Myocyte (in vitro differentiated cells): Measurements from ENCODE around the gene CDH5. TPM values are rescaled to one million over a fixed set of nuclear protein-coding genes. Genes with fewer than 3 reads are reported as not detected.
"Not testable (repeated sequence)": the region's sequence is repeated elsewhere in the genome, so short reads cannot be mapped to it uniquely, and the experiment has no call there.

Experiments used
- DNase-seq: peaks from one replicate; pipeline ENCODE4 v3.0.0-alpha.2; 2012; ENCODE audit warnings: low read depth
- total RNA-seq: library from RNA; depleted of rRNA; stranded (reverse); fragments of >200 nt; gene quantifications from 2 replicates; pipeline ENCODE4 v1.2.3, GENCODE V29; 2014

Gene CDH5
- total RNA-seq, 1 donor from 2014 or later: not detected

DNA sequence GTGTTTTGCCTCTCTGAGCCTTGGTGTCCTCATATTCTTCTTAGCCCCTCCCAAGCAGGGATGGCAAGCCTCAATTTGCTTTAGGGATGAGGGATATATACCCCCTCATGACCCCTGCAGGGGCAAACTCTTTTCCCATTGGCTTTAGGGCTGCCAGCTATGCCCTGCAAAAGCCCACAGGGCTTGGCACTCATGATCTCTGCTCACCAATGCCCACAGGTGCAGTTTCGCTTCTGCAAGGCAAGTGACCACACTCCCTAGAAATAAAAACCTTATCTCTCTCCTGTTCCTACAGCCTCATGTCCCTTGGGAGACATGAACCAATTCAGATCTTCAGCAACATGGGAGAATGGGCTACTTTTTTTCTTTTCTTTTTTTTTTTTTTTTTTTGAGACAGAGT is 69.4 kb downstream of the CDH5 start:
- DNase-seq: peak; percentile 69

- DNase-seq: no peak
Observed at GRCh38 chr16:66437391-66437945, 71.0 kb downstream of the CDH5 start.

DNA sequence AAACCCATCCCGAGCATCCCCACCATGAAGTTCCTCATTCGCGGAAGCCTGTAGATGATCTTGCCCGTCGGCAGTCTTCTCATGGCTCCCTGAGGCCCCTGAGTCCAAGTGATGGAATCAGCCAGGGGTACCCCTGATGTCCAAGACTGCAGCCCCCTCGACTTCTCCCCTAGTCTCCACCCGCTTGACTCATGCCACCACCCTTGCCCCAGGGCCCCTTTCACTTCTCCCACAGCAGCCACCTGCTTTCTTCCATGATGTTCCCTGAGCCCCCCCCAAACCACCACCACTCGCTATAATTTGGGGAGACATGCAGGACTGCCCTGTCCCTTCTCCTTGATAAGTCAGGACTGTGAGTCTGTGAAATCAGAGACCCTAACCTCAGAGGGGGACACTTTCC is 72.0 kb downstream of the CDH5 start:
- no peak for DNase-seq

GRCh38 chr16:66439051-66439730 is 72.7 kb downstream of the CDH5 start:
- no peak for DNase-seq

GRCh38 chr16:66440271-66440802 is 73.8 kb downstream of the CDH5 start:
- no peak for DNase-seq

DNA sequence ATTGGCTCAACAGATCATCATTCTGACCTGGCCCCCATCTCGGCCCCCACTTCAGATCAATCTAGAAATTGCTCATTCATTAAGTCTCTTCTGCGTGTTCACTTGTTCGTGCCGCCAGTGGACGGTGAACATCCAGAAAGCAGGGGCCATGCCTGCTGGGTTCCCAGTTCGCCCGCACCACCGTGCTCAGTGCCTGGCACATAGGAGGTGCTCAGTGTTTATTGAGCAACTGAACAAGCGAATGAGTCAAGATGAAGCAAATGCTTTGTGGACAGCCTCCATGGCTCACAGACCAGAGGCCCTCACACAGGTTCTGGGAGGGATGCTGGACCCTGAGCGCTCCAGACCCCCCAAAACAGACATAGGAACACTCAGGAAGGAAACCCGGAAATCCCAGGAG is 74.5 kb downstream of the CDH5 start:
- DNase-seq: no peak

- no peak for DNase-seq
Observed at GRCh38 chr16:66441586-66442375, 75.3 kb downstream of the CDH5 start.

DNA sequence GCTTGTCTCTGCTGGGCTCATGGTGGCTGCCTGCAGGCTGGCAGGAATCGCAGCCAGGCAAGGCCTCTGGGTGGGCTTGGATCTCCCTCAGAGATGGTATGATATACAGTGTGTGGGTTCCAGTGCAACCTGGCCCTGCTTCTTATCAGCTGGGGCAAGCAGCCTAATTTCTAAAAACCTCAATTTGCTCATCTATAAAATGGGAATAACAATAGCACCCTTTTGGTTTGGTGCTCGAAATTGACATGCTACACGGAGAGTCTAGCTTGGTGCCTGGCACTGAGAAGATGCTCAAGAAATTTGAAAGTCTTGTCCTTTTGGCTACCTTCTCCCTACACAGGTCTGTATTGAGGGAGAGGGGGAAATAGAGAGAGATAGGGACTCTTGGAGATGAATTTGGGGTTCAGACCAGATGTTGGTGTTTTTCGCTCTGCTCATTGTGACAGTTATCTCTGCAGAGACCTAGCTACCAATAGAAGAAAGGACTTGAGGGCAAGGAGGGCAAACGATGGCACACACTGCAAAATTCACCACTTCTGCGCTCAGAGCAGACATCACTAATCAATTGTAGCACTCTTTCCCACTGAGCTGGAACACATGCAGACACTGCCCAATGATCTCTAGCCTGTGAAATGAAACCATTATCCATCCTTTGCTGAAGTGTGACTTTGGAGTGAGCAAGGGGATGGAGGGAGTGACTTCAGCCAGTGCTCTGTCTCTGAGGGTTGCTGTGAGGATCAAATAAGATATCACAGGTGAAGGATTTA is 76.2 kb downstream of the CDH5 start:
- DNase-seq: no peak

- peak; percentile 61 for DNase-seq
Observed at GRCh38 chr16:66443269-66443652, 76.8 kb downstream of the CDH5 start.

GRCh38 chr16:66444049-66444481 is 77.6 kb downstream of the CDH5 start:
- no peak for DNase-seq

DNA sequence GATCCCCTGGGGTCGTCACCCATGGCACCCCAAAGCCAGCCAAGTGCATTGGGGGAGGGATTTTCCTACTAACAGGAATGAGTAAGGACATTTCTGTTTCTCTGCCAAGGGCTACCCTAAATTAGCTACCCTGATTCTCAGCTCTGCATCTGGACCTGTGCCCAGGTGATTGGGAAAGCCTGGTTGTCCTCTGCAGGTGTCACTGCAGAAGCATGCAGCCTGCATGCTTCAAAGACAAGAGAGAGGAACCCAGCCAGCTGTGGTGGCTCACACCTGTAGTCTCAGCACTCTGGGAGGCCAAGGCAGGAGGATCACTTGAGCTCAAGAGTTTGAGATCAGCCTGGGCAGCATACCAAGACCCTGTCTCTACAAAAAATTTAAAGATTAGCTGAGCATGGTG is 80.2 kb downstream of the CDH5 start:
- no peak for DNase-seq

DNA sequence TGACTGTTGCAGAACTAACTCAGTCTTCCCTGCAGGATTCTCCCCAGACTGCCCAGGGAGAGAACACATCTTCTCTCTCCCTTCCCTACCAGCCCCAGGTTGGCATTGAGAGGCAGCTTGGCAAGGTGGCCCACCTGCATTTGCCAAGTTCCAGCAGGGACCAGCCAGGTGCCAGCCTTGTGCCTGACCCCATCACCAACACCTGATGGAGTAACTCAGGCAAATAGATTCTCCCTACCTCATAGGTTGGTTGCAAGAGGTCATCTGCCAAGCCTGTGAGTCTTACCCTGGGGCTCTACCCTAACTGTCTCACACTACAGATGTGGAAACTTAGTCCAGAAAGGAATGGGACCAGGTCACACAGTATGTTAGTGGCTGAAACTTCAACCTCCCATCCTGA is 81.0 kb downstream of the CDH5 start:
- no peak for DNase-seq

DNA sequence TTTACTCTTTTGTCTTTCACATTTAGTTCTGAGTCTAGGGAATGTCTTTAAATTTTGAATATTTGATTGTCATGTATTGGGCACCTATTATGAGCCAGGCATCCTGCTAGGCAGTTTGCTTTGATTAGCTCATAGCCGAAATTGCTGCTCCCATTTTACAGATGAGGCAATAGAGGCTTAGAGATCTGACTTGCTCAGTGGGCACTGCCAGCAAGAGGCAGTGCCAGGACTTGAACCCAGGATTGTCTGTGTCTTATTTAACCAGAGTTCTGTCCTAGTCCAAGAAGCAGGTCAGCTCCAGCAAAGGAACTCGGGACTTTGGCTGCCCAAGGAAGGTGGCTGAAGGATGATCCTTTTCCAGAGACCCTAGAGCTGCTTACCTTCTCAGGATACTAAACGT is 85.1 kb downstream of the CDH5 start:
- DNase-seq: no peak

- not testable (repeated sequence) for DNase-seq
Observed at GRCh38 chr16:66453230-66453629, 86.7 kb downstream of the CDH5 start.

Other genes with a start within 250 kb of the CDH5 start
- 15.3 and 19.1 TPM in 2 replicates for gene BEAN1, start 60.6 kb downstream of the CDH5 start, total RNA-seq
- 18.9 and 21.2 TPM in 2 replicates for gene TK2, start 183.4 kb downstream of the CDH5 start, total RNA-seq
- gene CKLF, start 185.9 kb downstream of the CDH5 start, total RNA-seq: 25.4 and 29.8 TPM in 2 replicates
- 0.52 and 1.4 TPM in 2 replicates for gene CMTM1, start 199.7 kb downstream of the CDH5 start, total RNA-seq
- gene CMTM2, start 212.8 kb downstream of the CDH5 start, total RNA-seq: not detected in 2 replicates
- gene CMTM3, start 238.0 kb downstream of the CDH5 start, total RNA-seq: 19.0 and 21.2 TPM in 2 replicates